SHP77 (cell line): ENCODE measurements around the gene DESI2.
"Not testable (repeated sequence)": the region's sequence is repeated elsewhere in the genome, so short reads cannot be mapped to it uniquely, and the experiment has no call there.

Experiments
- DNase-seq, 2 experiments: peaks; one replicate each; lab custom pipeline; 2025; lab: John Stamatoyannopoulos, UW

Gene DESI2

DNA sequence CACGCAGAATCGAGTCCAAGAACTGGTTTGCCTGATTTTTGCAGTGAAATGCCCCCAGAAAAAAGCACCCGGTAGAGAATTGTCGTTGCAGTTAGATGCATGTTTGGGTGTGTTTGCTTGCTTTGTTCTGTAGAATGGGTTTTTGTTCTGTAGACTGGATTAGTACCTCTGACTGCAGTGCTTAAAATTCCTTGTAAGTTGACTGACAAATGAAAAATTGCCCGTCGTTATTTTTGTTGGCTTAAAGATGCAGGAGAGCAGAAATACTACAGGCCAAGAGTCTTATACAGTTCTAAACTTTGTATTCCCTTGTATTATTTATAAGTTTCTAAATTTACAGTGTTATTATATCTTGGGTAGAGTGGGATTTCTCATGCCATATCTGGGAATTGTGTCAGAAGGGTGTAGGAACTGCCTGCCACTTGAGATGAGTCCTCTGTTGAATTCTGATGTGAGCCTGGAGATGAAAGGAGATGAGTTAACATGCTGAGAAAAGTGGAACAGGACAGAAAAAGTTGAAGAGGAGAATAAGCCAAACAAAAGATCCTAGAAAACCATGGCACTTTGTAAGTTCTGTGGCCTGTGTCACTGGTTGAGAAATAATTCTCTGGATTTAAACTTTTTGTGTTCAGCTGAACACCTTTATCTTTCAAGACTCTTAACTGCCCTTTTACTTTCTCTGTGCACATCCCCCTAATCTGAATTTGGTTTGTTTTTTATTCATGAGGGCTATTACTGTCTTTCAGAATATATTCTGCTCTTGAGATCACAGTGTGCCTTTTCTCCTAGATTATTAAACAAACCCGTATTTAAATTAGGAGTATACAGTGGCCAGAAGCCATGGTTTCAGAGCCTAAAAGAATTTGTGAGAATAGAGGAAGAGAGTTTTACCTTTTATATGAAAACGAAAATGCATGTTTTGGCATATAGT, 1.4 kb downstream of the DESI2 start:
- no peak for DNase-seq

DNA sequence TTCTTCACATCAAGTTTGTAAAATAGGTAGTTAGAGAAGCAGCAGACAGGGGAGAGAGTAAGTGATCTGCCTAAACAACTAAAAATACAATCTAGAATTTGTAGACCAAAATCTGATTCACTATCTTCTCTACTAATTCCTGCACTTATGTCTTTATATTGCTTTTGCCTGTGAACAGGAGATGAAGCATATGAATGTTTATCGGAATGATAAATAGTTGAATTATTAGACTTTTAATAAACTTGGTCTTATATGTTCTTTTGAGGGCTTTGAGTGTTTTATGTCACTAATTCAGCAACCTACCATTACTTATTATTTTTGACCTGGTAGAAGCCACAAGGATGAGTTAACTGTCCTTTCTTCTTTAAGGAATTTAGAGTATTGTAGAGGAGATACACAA, 2.3 kb downstream of the DESI2 start:
- no peak for DNase-seq

DNA sequence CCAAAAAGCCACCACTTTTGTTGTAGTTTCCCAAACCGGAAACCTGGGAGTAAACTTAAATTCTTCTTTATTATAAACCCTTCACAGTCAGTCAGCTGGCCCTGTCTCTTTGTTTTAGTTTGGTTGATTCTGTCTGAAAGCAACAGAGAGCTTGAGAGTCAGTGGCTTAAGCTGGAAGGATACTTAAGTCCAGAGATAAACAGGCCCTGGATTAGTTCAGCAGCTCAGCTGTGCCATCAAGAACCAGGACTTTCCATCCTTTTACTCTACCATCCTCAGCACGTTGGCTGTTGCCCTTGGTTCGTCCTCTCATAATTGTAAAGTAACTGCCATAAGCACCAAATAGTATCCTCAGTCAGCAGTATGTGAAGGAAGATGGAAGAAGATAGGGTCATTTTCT, 4.5 kb downstream of the DESI2 start:
- DNase-seq, result no peak

DNA sequence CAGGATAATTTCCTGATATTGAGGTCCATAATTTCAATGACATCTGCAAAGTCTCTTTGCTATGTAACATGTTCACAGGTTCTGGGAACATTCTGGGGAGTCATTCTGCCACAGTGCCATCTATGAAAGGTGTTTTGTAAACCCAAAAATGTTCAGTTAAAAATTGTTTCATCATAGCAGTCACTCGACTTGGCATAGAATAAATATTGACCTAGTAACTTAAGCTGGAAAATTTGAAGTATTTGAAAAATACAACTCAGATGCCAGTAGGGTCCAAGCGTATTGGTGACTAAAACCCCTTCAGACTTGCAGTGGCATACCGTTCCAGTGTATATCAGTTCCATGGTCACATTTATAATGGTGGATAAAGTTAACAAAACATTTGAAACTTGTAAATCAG, 6.8 kb downstream of the DESI2 start:
- DNase-seq, result no peak

DNA sequence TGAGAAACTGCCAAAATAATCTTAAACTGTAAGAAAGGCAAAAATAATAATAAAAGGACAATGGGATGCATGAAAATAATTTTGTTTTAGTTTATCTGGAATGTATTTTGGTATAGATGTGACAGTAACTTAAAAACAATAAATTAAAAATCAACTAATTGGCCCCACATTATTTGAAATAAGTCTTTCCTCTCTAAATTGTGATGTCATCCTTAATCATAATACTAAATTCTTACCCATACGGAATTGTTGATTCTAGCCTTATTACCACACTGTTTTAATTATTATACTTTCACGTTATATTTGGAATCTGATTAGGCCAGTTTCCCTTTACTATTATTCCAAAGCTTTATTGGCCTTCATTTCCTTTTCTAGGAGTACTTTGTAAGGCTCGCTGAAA, 7.7 kb downstream of the DESI2 start:
- no peak for DNase-seq

DNA sequence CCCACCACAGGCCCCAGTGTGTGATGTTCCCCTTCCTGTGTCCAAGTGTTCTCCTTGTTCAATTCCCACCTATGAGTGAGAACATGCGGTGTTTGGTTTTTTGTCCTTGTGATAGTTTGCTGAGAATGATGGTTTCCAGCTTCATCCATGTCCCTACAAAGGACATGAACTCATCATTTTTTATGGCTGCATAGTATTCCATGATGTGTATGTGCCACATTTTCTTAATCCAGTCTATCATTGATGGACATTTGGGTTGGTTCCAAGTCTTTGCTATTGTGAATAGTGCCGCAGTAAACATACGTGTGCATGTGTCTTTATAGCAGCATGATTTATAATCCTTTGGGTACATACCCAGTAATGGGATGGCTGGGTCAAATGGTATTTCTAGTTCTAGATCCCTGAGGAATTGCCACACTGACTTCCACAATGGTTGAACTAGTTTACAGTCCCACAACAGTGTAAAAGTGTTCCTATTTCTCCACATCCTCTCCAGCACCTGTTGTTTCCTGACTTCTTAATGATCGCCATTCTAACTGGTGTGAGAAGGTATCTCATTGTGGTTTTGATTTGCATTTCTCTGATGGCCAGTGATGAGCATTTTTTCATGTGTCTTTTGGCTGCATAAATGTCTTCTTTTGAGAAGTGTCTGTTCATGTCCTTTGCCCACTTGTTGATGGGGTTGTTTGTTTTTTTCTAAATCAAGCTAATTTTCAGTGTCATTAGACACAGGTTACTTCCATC, 8.8 kb downstream of the DESI2 start:
- not testable (repeated sequence) for DNase-seq

DNA sequence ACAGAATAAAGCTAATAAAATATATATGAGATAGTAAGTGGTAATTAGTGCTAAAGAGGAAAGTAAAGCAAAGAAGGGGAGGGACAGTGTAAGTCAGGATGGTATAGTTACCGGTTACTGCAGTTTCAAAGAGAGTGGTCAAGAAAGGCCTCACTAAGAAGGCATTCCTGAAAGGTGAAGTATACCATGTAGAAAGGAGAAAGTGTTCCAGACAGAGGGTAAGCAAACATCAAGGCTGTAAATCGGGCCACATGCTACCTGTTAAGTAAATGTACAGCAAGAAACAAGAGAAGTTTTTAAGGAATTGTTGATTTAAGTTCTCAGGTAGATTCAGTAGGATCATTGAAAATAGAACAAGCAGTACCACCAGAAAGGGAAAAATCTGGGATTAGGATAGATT, 9.7 kb downstream of the DESI2 start:
- no peak for DNase-seq

DNA sequence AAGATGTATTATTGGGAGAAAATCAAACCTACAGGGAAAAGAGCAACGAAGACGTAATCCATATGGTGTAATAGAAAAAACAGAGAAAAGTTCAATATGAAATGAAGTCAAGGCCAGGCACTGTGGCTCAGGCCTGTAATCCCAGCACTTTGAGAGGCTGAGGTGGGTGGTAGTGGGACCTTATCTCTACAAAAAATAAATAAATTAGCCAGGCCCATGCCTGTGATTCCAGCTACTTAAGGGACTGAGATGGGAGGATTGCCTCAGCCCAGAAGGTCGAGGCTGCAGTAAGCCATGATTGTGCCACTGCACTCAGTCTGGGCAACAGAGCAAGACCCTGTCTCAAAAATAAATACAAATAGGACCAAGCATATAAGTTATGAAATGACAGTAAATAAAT, 11.4 kb downstream of the DESI2 start:
- no peak for DNase-seq

DNA sequence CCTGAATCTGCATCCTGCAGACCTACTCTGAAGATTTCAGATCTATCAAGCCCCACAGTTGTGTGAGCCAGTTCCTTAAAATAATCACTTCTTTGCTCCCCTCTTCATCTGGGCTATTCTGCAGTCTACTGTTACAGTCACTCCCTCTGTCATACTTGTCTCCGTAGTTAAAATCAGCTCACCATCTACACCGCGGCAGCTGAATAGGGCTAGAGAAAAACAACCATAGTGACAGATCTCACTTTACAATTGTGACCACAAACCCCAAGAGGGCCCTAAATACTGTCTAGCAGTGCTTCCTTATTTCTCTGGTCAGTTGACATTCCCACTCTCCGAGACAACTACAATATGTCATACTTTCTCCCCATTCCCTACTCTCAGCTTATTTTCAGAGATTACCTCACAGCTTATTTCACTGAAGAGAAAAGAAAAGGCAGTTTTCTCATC, 12.9 kb downstream of the DESI2 start:
- no peak for DNase-seq

DNA sequence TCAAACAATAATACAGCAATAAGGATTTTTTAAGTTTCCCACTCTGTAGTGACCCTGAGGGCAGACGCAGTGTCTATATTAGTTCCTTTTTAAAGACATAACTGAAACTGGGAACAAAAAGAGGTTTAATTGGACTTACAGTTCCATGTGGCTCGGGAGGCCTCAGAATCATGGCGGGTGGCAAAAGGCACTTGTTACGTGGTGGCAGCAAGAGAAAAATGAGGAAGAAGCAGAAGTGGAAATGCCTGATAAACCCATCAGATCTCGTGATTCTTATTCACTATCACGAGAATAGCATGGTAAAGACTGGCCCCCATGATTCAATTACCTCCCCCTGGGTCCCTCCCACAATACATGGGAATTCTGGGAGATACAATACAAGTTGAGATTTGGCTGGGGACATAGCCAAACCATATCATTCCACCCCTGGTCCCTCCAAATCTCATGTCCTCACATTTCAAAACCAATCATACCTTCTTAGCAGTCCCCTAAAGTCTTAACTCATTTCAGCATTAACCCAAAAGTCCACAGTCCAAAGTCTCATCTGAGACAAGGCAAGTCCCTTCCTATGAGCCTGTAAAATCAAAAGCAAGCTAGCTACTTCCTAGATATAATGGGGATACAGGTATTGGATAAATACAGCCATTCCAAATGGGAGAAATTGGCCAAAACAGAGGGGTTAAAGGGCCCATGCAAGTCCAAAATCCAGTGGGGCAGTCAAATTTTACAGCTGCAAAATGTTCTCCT, 13.9 kb downstream of the DESI2 start:
- not testable (repeated sequence) for DNase-seq

DNA sequence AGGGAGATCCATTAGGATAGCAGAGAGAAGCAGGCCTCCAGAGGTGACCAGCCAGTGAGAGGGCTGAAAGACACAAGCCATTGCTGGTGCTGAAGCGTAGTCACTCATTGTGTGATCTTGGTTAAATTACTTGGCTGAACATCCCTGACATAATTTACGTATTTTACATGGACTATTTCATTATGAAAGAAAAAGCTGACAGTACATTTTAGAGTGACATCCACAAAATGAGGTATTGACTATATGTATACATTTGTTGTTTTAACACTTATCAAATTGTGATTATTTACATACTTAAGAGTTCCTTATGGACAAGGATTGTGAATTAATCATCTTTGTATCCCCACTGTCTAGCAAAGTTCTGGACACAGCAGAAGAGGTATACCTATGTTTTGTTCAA, 14.9 kb downstream of the DESI2 start:
- DNase-seq, result no peak

DNA sequence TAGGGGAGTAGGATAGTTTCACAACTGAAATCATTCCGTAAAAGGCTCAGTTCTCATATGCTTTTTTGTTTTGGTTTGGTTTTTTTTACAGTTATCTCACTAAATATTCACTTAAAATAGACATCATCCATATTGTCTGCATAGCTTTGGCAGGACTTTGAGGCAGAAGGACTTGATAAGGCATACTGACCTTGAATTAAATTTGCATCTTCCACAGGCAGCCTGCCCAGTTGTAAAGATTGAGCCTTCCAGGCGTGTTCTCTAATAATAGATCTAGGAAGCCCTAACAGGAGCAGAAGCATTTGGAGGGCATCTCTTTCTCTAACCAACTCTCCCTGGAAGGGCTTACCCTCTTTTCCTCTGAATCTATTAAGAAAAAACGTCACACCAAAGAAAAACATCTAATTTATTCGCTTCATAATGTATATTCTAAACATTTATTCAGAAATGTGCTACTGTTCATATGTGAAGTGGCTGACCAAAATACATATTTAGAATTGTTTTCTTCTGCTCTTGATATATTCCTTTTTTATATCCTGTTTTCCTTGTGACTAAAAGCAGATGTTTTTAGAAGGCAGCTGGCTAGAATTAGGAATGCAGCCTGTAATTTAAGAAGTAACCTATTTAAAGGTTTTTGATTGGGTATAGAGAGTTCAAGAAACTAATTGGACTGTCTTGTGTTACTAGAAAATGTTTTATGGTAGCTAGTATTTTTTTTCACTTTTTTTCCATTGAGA, 20.2 kb downstream of the DESI2 start:
- DNase-seq, result no peak

DNA sequence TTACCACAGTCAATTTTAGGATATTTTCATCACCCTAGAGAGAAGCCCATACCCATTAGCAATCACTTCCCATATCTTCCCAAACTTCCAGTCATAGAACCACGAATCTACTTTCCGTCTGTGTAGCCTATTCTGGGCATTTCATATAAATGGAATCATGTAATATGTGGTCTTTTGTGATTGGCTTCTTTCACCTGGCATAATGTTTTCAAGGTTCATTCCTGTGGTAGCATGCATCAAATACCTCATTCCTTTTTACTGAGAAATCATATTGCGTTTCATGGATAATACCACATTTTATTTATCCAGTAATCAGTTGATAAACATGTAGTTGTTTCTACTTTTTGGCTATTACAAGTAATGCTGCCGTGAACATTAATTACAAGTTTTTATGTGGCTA, 21.5 kb downstream of the DESI2 start:
- no peak for DNase-seq

DNA sequence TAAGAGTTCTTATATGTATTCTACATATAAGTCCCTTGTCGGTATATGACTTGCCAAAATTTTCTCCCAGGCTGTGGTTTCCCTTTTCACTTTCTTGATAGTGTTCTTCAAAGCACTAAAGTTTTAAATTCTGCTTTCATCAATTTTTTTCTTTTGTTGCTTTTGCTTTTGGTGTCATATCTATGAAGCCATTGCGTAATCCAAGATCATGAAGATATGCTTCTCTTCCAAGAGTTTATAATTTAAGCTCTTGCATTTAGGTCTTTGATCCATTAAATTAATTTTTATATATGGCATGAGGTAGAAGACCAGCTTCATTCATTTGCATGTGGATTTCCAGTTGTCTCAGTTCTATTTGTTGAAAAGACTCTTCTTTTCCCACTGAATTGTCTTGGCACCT, 22.2 kb downstream of the DESI2 start:
- DNase-seq, result no peak

DNA sequence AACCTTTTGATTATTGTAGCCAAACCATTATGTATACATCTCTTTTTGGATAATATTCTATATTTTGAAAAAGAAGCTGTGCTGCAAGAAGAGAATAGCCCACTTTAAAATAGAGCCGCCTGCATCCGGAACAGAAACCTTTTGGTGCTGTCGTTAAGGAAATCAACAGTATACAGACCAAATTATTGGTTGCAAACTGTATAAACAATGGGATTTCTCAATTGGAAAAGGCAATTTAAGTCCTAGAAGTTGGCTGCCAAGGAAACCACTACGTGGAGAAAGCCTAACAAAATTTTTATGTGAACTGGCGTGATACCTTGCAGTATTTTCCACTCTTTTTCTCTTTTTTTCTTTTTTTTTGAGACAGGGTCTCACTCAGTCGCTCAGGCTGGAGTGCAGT, 25.8 kb downstream of the DESI2 start:
- no peak for DNase-seq

DNA sequence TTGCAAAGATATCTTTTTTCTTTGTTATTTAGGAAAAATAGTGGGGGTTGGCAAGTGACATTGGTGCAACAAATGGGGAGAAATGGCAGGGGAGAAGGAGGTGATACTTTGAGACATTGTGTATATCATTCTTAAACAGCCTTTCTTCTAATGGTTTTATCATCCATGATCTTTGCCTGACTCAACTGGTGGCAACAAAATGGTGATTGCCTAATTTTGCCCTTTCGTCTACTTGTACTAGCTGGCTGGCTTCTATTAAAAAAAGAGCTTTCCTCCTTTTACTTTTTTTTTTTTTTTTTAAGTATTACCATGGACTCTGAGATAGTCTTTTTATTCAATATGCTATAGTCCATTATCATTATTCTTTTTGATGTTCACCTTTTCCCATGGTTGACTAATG, 27.7 kb downstream of the DESI2 start:
- no peak for DNase-seq

DNA sequence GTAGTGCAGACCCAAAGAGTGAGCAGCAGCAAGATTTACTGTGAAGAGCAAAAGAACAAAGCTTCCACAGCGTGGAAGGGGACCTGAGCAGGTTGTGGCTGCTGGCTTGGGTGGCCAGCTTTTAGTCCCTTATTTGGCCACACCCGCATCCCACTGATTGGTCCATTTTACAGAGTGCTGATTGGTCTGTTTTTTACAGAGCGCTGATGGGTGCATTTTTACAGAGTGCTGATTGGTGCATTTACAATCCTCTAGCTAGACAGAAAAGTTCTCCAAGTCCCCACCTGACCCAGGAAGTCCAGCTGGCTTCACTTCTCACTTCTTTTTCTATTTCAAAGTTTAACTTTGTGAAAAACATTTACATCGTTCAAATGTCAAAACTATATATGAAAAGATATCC, 29.2 kb downstream of the DESI2 start:
- not testable (repeated sequence) for DNase-seq

DNA sequence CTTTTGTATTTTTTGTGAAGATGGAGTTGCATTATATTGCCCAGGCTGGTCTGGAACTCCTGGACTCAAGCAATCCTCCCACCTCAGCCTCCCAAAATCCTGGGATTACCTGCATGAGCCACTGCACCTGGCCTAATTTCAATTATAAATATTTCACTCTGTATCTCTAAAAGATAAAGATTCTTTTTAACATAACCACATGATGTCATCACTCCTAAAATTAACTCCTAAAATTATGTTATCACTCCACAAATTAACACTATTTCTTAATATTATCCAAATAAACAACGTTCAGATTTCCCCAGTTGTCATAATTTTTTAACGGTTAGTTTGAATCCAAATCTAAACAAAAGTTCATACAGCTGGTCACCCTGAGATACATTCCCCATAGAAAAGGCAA, 43.0 kb downstream of the DESI2 start:
- DNase-seq, result no peak

DNA sequence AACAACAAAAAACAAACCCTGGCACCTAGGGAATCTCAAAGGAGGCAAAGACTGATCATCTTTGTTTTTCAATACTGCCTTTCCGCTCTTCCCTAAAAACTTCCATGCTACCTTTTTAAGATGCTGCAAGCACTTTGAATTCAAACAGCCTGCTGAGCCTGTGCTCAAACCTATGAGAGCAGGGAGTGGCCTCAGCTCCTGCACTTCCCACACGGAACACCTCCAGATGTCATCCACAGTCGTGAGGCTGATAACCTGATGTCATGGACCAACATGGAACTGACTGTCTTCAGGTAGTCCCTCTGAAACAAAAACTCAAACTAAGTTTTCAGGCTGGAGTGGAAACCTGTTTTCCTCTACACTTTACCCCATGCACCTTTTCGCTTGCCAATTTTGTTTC, 46.8 kb downstream of the DESI2 start:
- DNase-seq, result no peak

DNA sequence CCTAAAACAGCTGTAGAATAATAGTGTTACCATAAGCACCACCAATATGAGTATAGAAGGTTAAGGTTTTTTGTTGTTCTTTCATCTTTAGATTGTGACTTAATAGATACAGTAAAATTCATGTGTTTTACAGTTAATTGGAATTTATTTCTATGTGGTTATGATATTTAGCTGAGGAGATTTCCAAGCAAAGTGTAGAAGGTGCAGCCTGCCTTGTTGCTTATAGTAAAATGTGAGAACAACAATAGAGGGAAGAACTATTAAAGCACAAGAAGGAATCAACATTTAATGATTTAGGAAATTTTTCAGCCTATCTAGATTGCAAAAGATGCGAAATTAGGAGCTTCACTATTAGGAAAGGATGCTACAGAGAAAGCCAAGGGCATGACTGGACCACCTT, 47.9 kb downstream of the DESI2 start:
- DNase-seq, result no peak

DNA sequence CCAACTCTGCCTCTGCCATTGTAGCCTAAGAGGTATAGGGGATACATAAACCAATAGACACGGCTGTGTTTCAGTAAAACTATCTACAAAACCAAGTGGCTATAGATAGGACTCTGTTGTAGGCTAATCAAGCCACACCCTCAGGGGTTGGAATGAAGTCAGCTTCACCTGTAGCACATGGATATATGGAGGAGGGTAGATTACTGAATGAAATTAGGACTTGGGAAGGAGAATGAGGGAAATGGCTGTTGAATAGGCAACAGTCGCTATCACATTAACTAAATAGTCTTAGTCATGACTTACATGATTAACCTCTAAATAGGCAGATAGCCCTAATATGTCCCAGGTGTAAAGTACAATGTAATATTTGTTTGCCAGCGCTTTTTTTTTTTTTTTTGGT, 49.7 kb downstream of the DESI2 start:
- DNase-seq, result no peak

DNA sequence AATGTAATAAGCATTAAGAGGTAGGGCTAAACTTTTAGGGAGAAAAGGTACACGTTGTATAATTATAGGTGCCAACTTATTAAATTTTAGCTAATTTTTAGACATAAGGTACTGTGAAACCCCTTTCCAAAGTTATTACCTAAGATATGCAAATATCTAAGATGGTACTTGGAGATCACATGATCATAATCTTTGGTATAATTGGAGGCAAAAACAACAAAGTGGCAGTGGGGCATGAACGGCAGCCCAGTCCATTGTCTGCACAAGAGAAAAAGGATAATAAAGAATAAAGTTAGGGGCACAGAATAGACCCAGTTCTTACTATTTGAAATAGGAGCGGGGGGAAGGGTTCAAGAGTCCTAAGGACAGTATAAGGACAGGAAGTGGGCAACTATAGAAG, 51.2 kb downstream of the DESI2 start:
- no peak for DNase-seq
